Endothelial cell of umbilical vein (primary cell): ENCODE data around the gene FRS2. TPM values are rescaled to one million over a fixed set of nuclear protein-coding genes. Genes with fewer than 3 reads are reported as not detected.

Experiments
- BruUV-seq: library from RNA; stranded (reverse); fragments of 400-500 nt; replicated peaks from 2 replicates; lab custom pipeline; 2021; lab: Mats Ljungman, UMichigan
- CTCF ChIA-PET: fragments of 300-600, 350-600 bp; sonication (Branson Sonifier 250); formaldehyde crosslinking; loops from one replicate; lab custom pipeline; 2021; ENCODE audit warnings: antibody characterized with exemption, inconsistent platforms; lab: Charles Lee
- POLR2A ChIA-PET: fragments of 300-600, 350-600 bp; sonication (Branson Sonifier 250); formaldehyde crosslinking; loops from one replicate; lab custom pipeline; 2021; ENCODE audit warnings: antibody characterized with exemption, inconsistent platforms; lab: Charles Lee
- DNase-seq: peaks from one replicate; pipeline ENCODE4 v3.0.0-alpha.2; 2011; ENCODE audit warnings: low read depth, low spot score
- FAIRE-seq: peaks from 2 replicates; lab custom pipeline; 2011; peaks lifted over from hg19 to GRCh38; lab: Jason Lieb, UNC
- H2AFZ ChIP-seq: 2 replicates; pipeline ENCODE4 v1.6.0; 2012; ENCODE audit warnings: low read depth, low read length, control low read depth, inconsistent platforms
- H3K27ac ChIP-seq: 2 replicates; pipeline ENCODE4 v1.5.1; 2011; ENCODE audit warnings: low read depth, mild to moderate bottlenecking, control low read depth, low read length, moderate library complexity; ENCODE audit not compliant: insufficient read depth
- H3K27me3 ChIP-seq, 2 experiments: 2 replicates each; pipeline versions ENCODE4 v1.6.0 to v1.6.1; 2011; ENCODE audit warnings: low read length in 2 of 2, mixed read lengths in 1 of 2; ENCODE audit not compliant: control insufficient read depth in 2 of 2, insufficient read depth in 2 of 2
- H3K36me3 ChIP-seq, 2 experiments: 2 replicates in 1 of 2; 3 replicates in 1 of 2; pipeline ENCODE4 v1.5.1; 2011; ENCODE audit warnings: low read length in 2 of 2, mild to moderate bottlenecking in 1 of 2, moderate library complexity in 1 of 2; ENCODE audit not compliant: control insufficient read depth in 2 of 2, insufficient read depth in 2 of 2; ENCODE audit errors: extremely low read depth in 1 of 2
- H3K4me1 ChIP-seq: 3 replicates; pipeline ENCODE4 v1.5.1; 2011; ENCODE audit warnings: mild to moderate bottlenecking, low read length; ENCODE audit not compliant: control insufficient read depth, insufficient read depth; ENCODE audit errors: extremely low read depth
- H3K4me2 ChIP-seq: 2 replicates; pipeline ENCODE4 v1.6.1; 2011; ENCODE audit warnings: low read length, control low read depth, mixed read lengths; ENCODE audit not compliant: insufficient read depth
- H3K4me3 ChIP-seq, 3 experiments: fragments of 200-600 bp in 1 of 3; sonication (generic), shearing (Covaris generic) in 1 of 3; replicated peaks in 1 of 3; 2 replicates each; pipeline ENCODE4 v1.5.1; 2011 to 2016; ENCODE audit warnings: control low read depth in 3 of 3, low read length in 3 of 3, mild to moderate bottlenecking in 2 of 3, inconsistent platforms in 1 of 3, low read depth in 1 of 3, moderate library complexity in 1 of 3; ENCODE audit not compliant: insufficient read depth in 1 of 3
- H3K79me2 ChIP-seq: 2 replicates; pipeline ENCODE4 v1.6.0; 2012; ENCODE audit warnings: low read length, inconsistent platforms; ENCODE audit not compliant: control insufficient read depth, insufficient read depth
- H3K9ac ChIP-seq: replicated peaks from 2 replicates; pipeline ENCODE3; 2011; ENCODE audit warnings: low read length, control low read depth; ENCODE audit not compliant: insufficient read depth; ENCODE audit errors: extremely low read depth
- H3K9me1 ChIP-seq: replicated peaks from 3 replicates; pipeline ENCODE4 v1.6.0; 2011; ENCODE audit warnings: mild to moderate bottlenecking, low read length; ENCODE audit not compliant: control insufficient read depth, insufficient read depth; ENCODE audit errors: extremely low read depth
- H3K9me3 ChIP-seq: replicated peaks from 2 replicates; pipeline ENCODE4 v1.5.1; 2012; ENCODE audit warnings: low read length, inconsistent platforms; ENCODE audit not compliant: control insufficient read depth, insufficient read depth
- H4K20me1 ChIP-seq: replicated peaks from 2 replicates; pipeline ENCODE3; 2011; ENCODE audit warnings: mild to moderate bottlenecking, low read length; ENCODE audit not compliant: control insufficient read depth, insufficient read depth; ENCODE audit errors: extremely low read depth
- EZH2 ChIP-seq: IDR thresholded peaks from 2 replicates; pipeline ENCODE4 v1.6.1; 2012; ENCODE audit warnings: borderline replicate concordance, low read depth, mild to moderate bottlenecking, moderate library complexity, low read length, inconsistent platforms; ENCODE audit not compliant: severe bottlenecking
- FOS ChIP-seq: IDR thresholded peaks from 2 replicates; pipeline ENCODE4 v1.6.1; 2011; ENCODE audit warnings: mild to moderate bottlenecking, low read length, moderate library complexity, borderline replicate concordance; ENCODE audit not compliant: insufficient read depth
- GATA2 ChIP-seq: IDR thresholded peaks from 2 replicates; pipeline ENCODE4 v1.7.0; 2011; ENCODE audit warnings: low read depth, mild to moderate bottlenecking, moderate library complexity, mixed read lengths, low read length; ENCODE audit not compliant: insufficient read length, insufficient read depth
- JUN ChIP-seq: IDR thresholded peaks from 2 replicates; pipeline ENCODE4 v1.6.1; 2011; ENCODE audit warnings: borderline replicate concordance, low read depth; ENCODE audit not compliant: insufficient read length, insufficient read depth
- MYC ChIP-seq: IDR thresholded peaks from one replicate; pipeline ENCODE4 v1.6.1; 2011; ENCODE audit warnings: mild to moderate bottlenecking, low read depth, low read length
- POLR2A ChIP-seq: IDR thresholded peaks from 2 replicates; pipeline ENCODE4 v1.6.1; 2012; ENCODE audit warnings: low read depth, mild to moderate bottlenecking, control low read depth, low read length
- POLR2AphosphoS5 ChIP-seq: IDR thresholded peaks from 2 replicates; pipeline ENCODE4 v1.6.1; 2012; ENCODE audit warnings: low read depth, mild to moderate bottlenecking, control low read depth, low read length, moderate library complexity; ENCODE audit not compliant: insufficient read depth
- dilution Hi-C: fragments of 300-500 bp; cut with MboI; formaldehyde crosslinking; loops from one replicate; pipeline ENCODE4 v1.15.0; 2019; ENCODE audit warnings: low sequenced_read_pairs; ENCODE audit not compliant: extremely low pct_ligation_motif_present
- intact Hi-C: fragments of 100-400 bp; cut with micrococcal nuclease; formaldehyde crosslinking; loops from one replicate; pipeline ENCODE4 v1.10.0; 2022
- microRNA-seq: library from miRNA; unstranded; fragments of <30 nt; microRNA quantifications from one replicate; pipeline ENCODE4 v1.2.0, GENCODE V29; 2021; ENCODE audit warnings: borderline number of aligned reads, borderline replicate concordance
- polyA plus RNA-seq, 4 experiments: library from polyadenylated mRNA; depleted of rRNA in 3 of 4; stranded (reverse) in 3 of 4; unstranded in 1 of 4; fragments of >200 nt; gene quantifications; 2 replicates each; pipeline versions ENCODE4 v1.2.1 to v1.2.3, GENCODE V29; 2011 to 2012; ENCODE audit warnings: missing spikeins in 1 of 4
- small RNA-seq: library from RNA; depleted of rRNA; stranded (forward); fragments of <200 nt; gene quantifications from one replicate; pipeline ENCODE3, GENCODE V24; 2012; ENCODE audit warnings: low replicate concordance, low read depth; ENCODE audit not compliant: insufficient read depth, insufficient read length
- total RNA-seq: library from RNA; stranded (reverse); gene quantifications from 2 replicates; pipeline ENCODE4 v1.2.3, GENCODE V29; 2021
- TF ChIP-seq, protein P1 (sequence below): IDR thresholded peaks from 2 replicates; pipeline ENCODE4 v1.6.1; 2011; ENCODE audit not compliant: insufficient read depth, insufficient read length
- TF ChIP-seq, protein P2 (sequence below), 2 donors: IDR thresholded peaks; 1 replicate in 1 of 2; 2 replicates in 1 of 2; pipeline ENCODE4 v1.5.1; 2011; ENCODE audit warnings: low read length in 2 of 2, mild to moderate bottlenecking in 2 of 2, moderate library complexity in 2 of 2, control low read depth in 1 of 2, inconsistent platforms in 1 of 2, low read depth in 1 of 2; ENCODE audit not compliant: insufficient read depth in 1 of 2; ENCODE audit errors: extremely low read depth in 1 of 2

Gene FRS2
- total and polyA plus RNA-seq, 2 donors (not counting 3 experiments of a cell fraction or from before 2014, with no cell fraction given) = 6.3 to 15.5 TPM

DNA sequence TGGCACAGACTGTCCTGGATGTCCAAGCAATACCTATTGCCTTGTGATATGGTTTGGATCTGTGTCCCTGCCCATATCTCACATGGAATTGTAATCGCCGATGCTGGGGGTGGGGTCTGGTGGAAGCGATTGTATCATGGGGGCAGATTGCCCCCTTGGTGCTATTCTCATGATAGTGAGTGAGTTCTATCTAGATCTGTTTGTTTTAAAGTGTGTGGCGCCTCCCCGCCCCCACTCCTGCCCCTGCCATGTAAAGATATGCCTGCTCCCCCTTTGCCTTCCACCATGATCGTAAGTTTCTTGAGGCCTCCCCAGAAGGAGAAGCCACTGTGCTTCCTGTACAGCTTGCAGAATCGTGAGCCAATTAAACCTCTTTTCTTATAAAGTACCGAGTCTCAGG is 157.3 kb downstream of the FRS2 start:
- no peaks in the 10 kb centered on the region for H3K4me1 ChIP-seq
- intact Hi-C loops (no loop called here), dilution Hi-C loops (no loop called here)
- H3K4me3 ChIP-seq = no peak overlapping the region
- H4K20me1 ChIP-seq = no peaks in the 10 kb centered on the region
- peaks cover 0 to 2% of the 10 kb centered on the region in 2 experiments for H3K27me3 ChIP-seq
- TF ChIP-seq, protein P1, sequence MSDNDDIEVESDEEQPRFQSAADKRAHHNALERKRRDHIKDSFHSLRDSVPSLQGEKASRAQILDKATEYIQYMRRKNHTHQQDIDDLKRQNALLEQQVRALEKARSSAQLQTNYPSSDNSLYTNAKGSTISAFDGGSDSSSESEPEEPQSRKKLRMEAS = no peak
- TF ChIP-seq POLR2AphosphoS5 (no peak), MYC (no peak), EZH2 (no peak), FOS (no peak), POLR2A (no peak), GATA2 (no peak), JUN (no peak)
- TF ChIP-seq, protein P2, sequence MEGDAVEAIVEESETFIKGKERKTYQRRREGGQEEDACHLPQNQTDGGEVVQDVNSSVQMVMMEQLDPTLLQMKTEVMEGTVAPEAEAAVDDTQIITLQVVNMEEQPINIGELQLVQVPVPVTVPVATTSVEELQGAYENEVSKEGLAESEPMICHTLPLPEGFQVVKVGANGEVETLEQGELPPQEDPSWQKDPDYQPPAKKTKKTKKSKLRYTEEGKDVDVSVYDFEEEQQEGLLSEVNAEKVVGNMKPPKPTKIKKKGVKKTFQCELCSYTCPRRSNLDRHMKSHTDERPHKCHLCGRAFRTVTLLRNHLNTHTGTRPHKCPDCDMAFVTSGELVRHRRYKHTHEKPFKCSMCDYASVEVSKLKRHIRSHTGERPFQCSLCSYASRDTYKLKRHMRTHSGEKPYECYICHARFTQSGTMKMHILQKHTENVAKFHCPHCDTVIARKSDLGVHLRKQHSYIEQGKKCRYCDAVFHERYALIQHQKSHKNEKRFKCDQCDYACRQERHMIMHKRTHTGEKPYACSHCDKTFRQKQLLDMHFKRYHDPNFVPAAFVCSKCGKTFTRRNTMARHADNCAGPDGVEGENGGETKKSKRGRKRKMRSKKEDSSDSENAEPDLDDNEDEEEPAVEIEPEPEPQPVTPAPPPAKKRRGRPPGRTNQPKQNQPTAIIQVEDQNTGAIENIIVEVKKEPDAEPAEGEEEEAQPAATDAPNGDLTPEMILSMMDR (IDR thresholded peaks at IDR 0.05; ENCODE audit: extremely low read depth in 1 of 2, insufficient read depth in 1 of 2, low read depth in 1 of 2, low read length in 2 of 2) = no peak
- DNase-seq = no peak
- H3K9ac ChIP-seq = no peak overlapping the region
- FAIRE-seq = no peak
- no TSS peak for BruUV-seq
- ChIA-PET CTCF (interaction anchor here (1.2 to 1.9 kb wide), 3 partner anchors 9 to 12 kb away, joined by 3 to 6 read pairs (median 3); no protein-coding TSS in a partner anchor), POLR2A (no interaction called here)
- H3K9me3 ChIP-seq = no peaks in the 10 kb centered on the region
- H3K9me1 ChIP-seq = no peaks in the 10 kb centered on the region
- H2AFZ ChIP-seq = no peak overlapping the region
- H3K79me2 ChIP-seq = no peaks in the 10 kb centered on the region
- no peak overlapping the region for H3K4me2 ChIP-seq
- H3K27ac ChIP-seq = no peak overlapping the region
- H3K36me3 ChIP-seq = no peaks in the 10 kb centered on the region

Small RNAs within 50 kb of the gene (microRNA-seq; reads per million reads assigned to microRNA genes)
- not detected for gene MIR3913-1
- not detected for gene MIR3913-2

Small RNAs within 50 kb of the gene (small RNA-seq; reads per million reads assigned to genes)
- gene MIR3913-1 = not detected

Other genes starting within 250 kb of the FRS2 start
- gene CPSF6, start 230.8 kb upstream of the FRS2 start, total RNA-seq = 86.2 and 91.7 TPM in 2 replicates
- gene CPSF6, start 230.8 kb upstream of the FRS2 start, polyA plus RNA-seq = 53.8 and 55.8 TPM in 2 replicates
- gene LYZ, start 122.0 kb upstream of the FRS2 start, total RNA-seq = not detected in 2 replicates
- gene LYZ, start 122.0 kb upstream of the FRS2 start, polyA plus RNA-seq = not detected in 2 replicates
- 16.5 and 16.7 TPM in 2 replicates for gene YEATS4, start 110.6 kb upstream of the FRS2 start, total RNA-seq
- 9.3 and 13.6 TPM in 2 replicates for gene YEATS4, start 110.6 kb upstream of the FRS2 start, polyA plus RNA-seq
- gene CCT2, start 115.1 kb downstream of the FRS2 start, total RNA-seq = 245 and 256 TPM in 2 replicates
- 130 and 138 TPM in 2 replicates for gene CCT2, start 115.1 kb downstream of the FRS2 start, polyA plus RNA-seq
- not detected in 2 replicates for gene LRRC10, start 140.5 kb downstream of the FRS2 start, total RNA-seq
- gene LRRC10, start 140.5 kb downstream of the FRS2 start, polyA plus RNA-seq = not detected in 2 replicates
- gene BEST3, start 228.9 kb downstream of the FRS2 start, total RNA-seq = 0.14 and 0.18 TPM in 2 replicates
- 0.12 and 0.13 TPM in 2 replicates for gene BEST3, start 228.9 kb downstream of the FRS2 start, polyA plus RNA-seq